Small intestine (tissue), 7 donors: Measurements from ENCODE around the gene STX17. TPM values are rescaled to one million over a fixed set of nuclear protein-coding genes. Genes with fewer than 3 reads are reported as not detected.

ENCODE experiments used
- DNase-seq, 2 donors: peaks; one replicate each; pipeline versions ENCODE4 v3.0.0 to v3.0.0-alpha.2; 2013
- FAIRE-seq: peaks from 2 replicates; lab custom pipeline; 2012; peaks lifted over from hg19 to GRCh38; lab: Jason Lieb, UNC
- H3K27ac ChIP-seq, 3 donors: one replicate each; pipeline ENCODE4 v1.5.1; 2013; ENCODE audit warnings: low read length in 2 of 3, mild to moderate bottlenecking in 2 of 3, control low read depth in 1 of 3, inconsistent platforms in 1 of 3, low read depth in 1 of 3, moderate library complexity in 1 of 3
- H3K27me3 ChIP-seq, 3 donors: one replicate each; pipeline ENCODE4 v1.6.1; 2013; ENCODE audit warnings: low read length in 3 of 3, inconsistent platforms in 1 of 3; ENCODE audit not compliant: control insufficient read depth in 3 of 3, insufficient read depth in 3 of 3
- H3K36me3 ChIP-seq, 3 donors: one replicate each; pipeline ENCODE4 v1.6.1; 2013; ENCODE audit warnings: low read length in 3 of 3, inconsistent platforms in 1 of 3, low read depth in 1 of 3, mild to moderate bottlenecking in 1 of 3, moderate library complexity in 1 of 3; ENCODE audit not compliant: control insufficient read depth in 3 of 3, insufficient read depth in 2 of 3
- H3K4me1 ChIP-seq, 3 donors: one replicate each; pipeline ENCODE4 v1.6.1; 2013; ENCODE audit warnings: low read length in 2 of 3, inconsistent platforms in 1 of 3, low read depth in 1 of 3, mild to moderate bottlenecking in 1 of 3, moderate library complexity in 1 of 3; ENCODE audit not compliant: control insufficient read depth in 3 of 3, insufficient read depth in 2 of 3
- H3K4me3 ChIP-seq, 3 donors: one replicate each; pipeline ENCODE4 v1.5.1; 2013; ENCODE audit warnings: low read length in 3 of 3, control low read depth in 1 of 3, inconsistent platforms in 1 of 3, low read depth in 1 of 3, mild to moderate bottlenecking in 1 of 3, moderate library complexity in 1 of 3
- H3K9me3 ChIP-seq, 2 donors: one replicate each; pipeline ENCODE4 v1.6.1; 2013; ENCODE audit warnings: low read depth in 1 of 2, low read length in 1 of 2; ENCODE audit not compliant: control insufficient read depth in 2 of 2, insufficient read depth in 1 of 2
- WGBS, 3 donors: extraction: QIAGEN DNeasy Blood & Tissue Kit; methylation state at CpG; one replicate each; pipeline ENCODE4 v1.1.7; 2013; 5-methylcytosine and 5-hydroxymethylcytosine counted together
- polyA plus RNA-seq, 4 donors: library from polyadenylated mRNA; stranded (reverse) in 3 of 4; unstranded in 1 of 4; fragments of 200-250 nt in 3 of 4; fragments of 120-200 nt in 1 of 4; gene quantifications; one replicate each; pipeline versions ENCODE4 v1.2.1 to v1.2.3, GENCODE V29; 2013
- donor health status: healthy with polysubstance abuse.
- donor health status: control.
- donor health status: control.
- donor health status: Bipolar disorder and iron deficiency.
- donor health status: healthy.

Gene STX17
- polyA plus RNA-seq, 4 donors: 7.2 to 33.4 (median 8.5) TPM

DNA sequence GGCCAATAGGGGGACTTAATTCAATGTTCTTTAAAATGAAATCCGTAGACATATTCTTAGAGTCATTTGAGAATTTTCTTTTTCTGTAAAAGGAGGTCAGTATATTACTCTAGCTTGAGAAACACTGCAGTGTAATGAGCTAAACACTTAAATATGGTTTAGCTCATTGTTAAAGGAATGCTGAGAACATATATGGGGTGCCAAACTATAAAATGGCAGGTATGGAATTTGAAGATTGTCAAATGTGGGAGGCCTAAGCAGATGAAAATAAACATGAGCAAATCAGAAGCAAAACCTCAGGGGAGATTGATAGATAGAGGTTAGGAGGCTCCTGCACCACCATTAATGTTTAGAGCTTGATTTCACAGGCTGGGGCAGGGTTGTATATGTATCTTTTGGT is 57.9 kb downstream of the STX17 start:
- FAIRE-seq: no peak
- Histone ChIP-seq H3K36me3 (peaks cover 2 to 11% (median 10%) of the 10 kb centered on the region in 3 donors), H3K4me1 (no peaks in the 10 kb centered on the region), H3K4me3 (no peak overlapping the region), H3K27me3 (no peaks in the 10 kb centered on the region), H3K9me3 (no peaks in the 10 kb centered on the region), H3K27ac (no peak overlapping the region)
- DNase-seq: no peak
- WGBS, 3 donors: 91 to 96% (median 93%) methylated on average over 1 of the region's 1 CpG

DNA sequence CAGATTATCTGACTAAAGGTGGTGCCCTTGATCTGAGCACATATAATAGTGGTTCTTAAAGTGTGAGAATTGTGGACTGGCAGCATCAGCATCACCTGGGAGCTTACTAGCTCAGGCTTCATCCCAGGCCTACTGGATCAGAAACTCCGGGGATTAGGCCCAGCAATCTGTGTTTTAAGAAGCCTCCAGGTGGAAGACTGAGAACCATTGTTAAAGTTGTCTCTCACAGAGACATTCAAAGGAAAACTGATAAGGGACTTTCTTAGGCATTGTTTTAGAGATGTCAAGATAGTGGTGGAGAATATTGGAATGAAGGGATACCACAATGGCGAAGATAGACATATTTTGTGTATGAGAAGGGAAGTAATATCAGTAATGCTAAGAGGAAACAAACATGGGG is 59.5 kb downstream of the STX17 start:
- Histone ChIP-seq H3K4me3 (no peak overlapping the region), H3K27ac (no peak overlapping the region), H3K9me3 (no peaks in the 10 kb centered on the region), H3K36me3 (peaks cover 8 to 10% (median 9%) of the 10 kb centered on the region in 3 donors), H3K4me1 (no peaks in the 10 kb centered on the region), H3K27me3 (no peaks in the 10 kb centered on the region)
- no peak for FAIRE-seq
- WGBS, 3 donors: 96 to 97% (median 97%) methylated on average over 2 of the region's 2 CpGs
- no peak for DNase-seq

DNA sequence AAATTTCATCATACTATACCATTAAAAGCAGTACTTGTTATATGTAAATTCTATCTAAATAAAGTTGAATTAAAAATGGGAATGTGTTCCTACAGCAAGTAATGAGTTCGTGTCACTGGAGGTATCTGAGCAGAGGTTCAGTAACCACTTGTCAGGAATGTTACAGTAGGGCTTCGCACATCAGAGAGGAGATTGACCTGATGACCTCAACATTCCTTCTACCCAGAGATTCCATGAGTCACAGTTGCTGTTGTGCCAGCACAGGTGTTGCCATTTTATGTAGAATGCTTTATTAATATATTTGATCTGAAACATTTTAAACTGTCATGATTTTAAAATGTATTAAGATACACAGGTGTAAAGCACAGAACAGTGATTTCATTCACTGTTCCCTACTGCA is 60.3 kb downstream of the STX17 start:
- H3K27me3 ChIP-seq: no peaks in the 10 kb centered on the region
- FAIRE-seq (no peak), DNase-seq (peak in 1 of 2 donors; percentile 8)
- no peaks in the 10 kb centered on the region for H3K9me3 ChIP-seq
- 81 to 89% (median 83%) methylated on average over 2 of the region's 2 CpGs for WGBS, 3 donors
- no peak overlapping the region for H3K27ac ChIP-seq
- H3K4me3 ChIP-seq: no peak overlapping the region
- no peaks in the 10 kb centered on the region for H3K4me1 ChIP-seq
- peaks cover 5 to 9% (median 8%) of the 10 kb centered on the region in 3 donors for H3K36me3 ChIP-seq

DNA sequence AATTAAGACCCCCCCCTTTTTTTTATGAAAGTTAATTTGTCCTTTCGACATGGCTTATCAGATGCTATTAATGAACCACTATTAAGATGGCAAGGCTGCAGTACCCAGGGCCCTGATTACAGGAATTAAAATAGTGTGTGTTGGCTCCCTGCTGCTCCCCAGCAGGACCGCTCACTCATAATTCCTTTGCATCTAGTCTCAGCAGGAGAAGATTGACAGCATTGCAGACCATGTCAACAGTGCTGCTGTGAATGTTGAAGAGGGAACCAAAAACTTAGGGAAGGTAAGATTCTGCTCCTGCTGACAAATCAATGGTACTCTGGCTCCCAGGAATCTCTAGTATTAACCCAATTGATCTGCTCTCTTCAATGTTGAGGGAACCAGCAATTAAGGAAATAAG is 61.0 kb downstream of the STX17 start:
- FAIRE-seq: no peak
- WGBS, 3 donors: 77 to 90% (median 88%) methylated on average over 2 of the region's 2 CpGs

DNA sequence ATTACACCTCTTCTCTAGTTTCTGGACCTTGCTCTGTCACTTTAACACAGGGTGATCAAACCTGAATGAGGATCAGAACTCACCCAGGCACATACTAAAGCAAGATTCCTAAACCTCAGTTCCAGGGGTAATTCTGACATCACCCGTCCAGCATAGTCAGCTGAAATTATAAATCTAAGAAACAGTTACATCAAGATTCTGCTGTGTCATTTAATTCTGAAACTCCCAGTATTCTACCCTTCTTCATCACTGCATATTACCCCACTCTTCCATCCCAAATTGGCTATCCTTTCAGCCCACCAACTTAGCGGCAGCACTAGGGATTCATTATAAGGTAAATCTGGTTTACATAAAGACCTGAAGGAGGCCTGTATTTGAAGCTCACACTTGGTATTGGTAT is 64.0 kb downstream of the STX17 start:
- Histone ChIP-seq H3K36me3 (peaks cover 5 to 9% (median 7%) of the 10 kb centered on the region in 3 donors), H3K4me1 (no peaks in the 10 kb centered on the region)

More for the DNA sequence above, 61.0 kb downstream of the STX17 start:
- H3K9me3 ChIP-seq: no peaks in the 10 kb centered on the region
- H3K36me3 ChIP-seq: peaks cover 5 to 9% (median 8%) of the 10 kb centered on the region in 3 donors
- no peak overlapping the region for H3K27ac ChIP-seq
- no peaks in the 10 kb centered on the region for H3K27me3 ChIP-seq
- no peak overlapping the region for H3K4me3 ChIP-seq
- no peaks in the 10 kb centered on the region for H3K4me1 ChIP-seq
- DNase-seq: no peak

DNA sequence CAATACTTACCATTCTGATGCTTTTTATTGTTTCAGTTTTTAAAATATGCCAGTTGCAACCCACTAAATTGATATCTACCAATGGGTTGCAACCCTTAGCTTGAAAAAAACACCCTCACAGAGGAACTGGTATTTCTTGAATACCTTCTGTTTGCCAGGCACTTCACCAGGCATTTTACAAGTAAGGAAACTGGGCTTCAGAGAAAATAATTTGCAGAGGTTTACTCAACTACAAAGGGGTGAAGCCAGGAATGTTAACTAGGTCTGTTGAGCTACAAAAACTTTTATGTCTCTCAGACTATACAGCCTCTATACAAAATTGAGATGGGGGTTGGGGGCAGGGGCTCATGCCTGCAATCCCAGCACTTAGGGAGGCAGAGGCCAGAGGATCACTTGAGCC is 65.0 kb downstream of the STX17 start:
- Histone ChIP-seq H3K27me3 (no peaks in the 10 kb centered on the region), H3K4me1 (no peaks in the 10 kb centered on the region), H3K9me3 (no peaks in the 10 kb centered on the region), H3K27ac (no peak overlapping the region), H3K4me3 (no peak overlapping the region), H3K36me3 (peaks cover 5 to 7% (median 7%) of the 10 kb centered on the region in 3 donors)
- FAIRE-seq (no peak), DNase-seq (no peak)

More for the DNA sequence above, 64.0 kb downstream of the STX17 start:
- no peaks in the 10 kb centered on the region for H3K9me3 ChIP-seq
- H3K27me3 ChIP-seq: no peaks in the 10 kb centered on the region
- no peak overlapping the region for H3K27ac ChIP-seq
- 93 to 96% (median 96%) methylated on average over 2 of the region's 2 CpGs for WGBS, 3 donors
- DNase-seq (no peak), FAIRE-seq (no peak)
- H3K4me3 ChIP-seq: no peak overlapping the region

DNA sequence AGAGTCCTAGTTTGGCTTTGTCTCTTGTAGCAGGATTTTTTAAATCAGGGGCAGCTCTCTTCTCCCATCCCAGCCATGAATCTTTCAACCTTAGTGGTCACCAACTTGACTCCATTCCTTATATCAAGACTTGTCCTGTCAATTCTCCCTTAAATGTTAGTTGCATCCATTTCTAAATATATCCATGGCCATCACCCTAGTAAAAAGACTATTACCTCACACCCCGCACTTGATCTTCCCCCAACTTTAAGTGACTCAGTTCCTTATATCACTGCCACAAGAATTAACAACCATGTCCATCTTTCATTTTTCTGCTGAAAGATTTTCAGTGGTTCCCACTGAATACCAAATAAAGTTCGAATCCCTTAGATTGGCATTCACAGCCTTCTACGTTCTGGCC is 67.0 kb downstream of the STX17 start:
- no peaks in the 10 kb centered on the region for H3K9me3 ChIP-seq
- no peak overlapping the region for H3K27ac ChIP-seq
- 98 to 100% (median 99%) methylated on average over 3 of the region's 3 CpGs for WGBS, 3 donors
- DNase-seq: no peak
- peaks cover 5 to 7% (median 7%) of the 10 kb centered on the region in 3 donors for H3K36me3 ChIP-seq
- no peak overlapping the region for H3K4me3 ChIP-seq
- no peaks in the 10 kb centered on the region for H3K4me1 ChIP-seq
- H3K27me3 ChIP-seq: no peaks in the 10 kb centered on the region
- FAIRE-seq: no peak

DNA sequence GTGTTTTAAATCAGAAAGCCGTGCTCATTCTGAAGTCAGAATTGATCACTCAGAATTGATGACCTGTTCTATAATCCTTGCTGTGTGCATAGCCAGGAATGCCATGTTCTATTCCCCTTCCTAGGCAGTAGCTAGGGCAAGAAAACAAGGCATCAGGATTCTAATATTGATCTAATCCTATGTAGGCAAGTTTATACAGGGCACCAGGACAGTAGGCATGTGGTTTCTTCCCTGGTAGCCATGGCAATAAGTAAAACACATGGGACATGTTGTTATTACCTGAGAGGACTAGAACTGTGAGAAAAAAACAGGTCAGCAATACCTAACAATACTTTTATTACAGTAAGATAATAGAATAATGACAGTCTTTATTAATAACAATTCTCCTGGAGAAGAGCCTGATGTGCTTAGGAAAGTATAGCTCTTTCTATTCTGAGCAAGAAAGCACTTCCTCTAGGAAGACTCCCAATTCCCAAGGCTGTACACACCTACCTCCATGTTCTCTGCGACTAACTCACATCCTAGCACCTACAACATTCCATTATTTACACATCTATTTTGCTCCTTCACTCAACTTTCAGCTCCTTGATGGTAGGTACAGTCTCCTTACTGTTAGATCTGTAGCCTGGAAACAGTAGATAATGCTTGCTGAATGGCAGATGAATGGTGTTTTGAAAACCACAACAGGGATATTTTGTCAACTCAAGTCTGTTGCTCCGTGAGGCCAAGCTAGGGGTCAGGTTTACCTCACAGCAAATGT is 70.8 kb downstream of the STX17 start:
- H3K36me3 ChIP-seq: peaks cover 2 to 4% (median 3%) of the 10 kb centered on the region in 3 donors
- FAIRE-seq: no peak
- H3K27ac ChIP-seq: no peak overlapping the region
- DNase-seq: no peak
- no peak overlapping the region for H3K4me3 ChIP-seq
- H3K9me3 ChIP-seq: no peaks in the 10 kb centered on the region
- no peaks in the 10 kb centered on the region for H3K27me3 ChIP-seq
- 88 to 96% (median 95%) methylated on average over 3 of the region's 3 CpGs for WGBS, 3 donors
- no peaks in the 10 kb centered on the region for H3K4me1 ChIP-seq
